HG03103 (cell line): ENCODE measurements around the gene CADPS2.
"Not testable (repeated sequence)": the region's sequence is repeated elsewhere in the genome, so short reads cannot be mapped to it uniquely, and the experiment has no call there.

Source experiments
- ATAC-seq: cut with Tn5 transposase; IDR thresholded peaks from one replicate; pipeline ENCODE4 v1.9.1; 2021; ENCODE audit warnings: low read depth; ENCODE audit not compliant: unreplicated experiment

The CADPS2 gene

GRCh38 chr7:122679269-122679709, 207.0 kb downstream of the CADPS2 start:
- not testable (repeated sequence) for ATAC-seq

- ATAC-seq: no peak
Measured at GRCh38 chr7:122677149-122677548, 209.1 kb downstream of the CADPS2 start.

GRCh38 chr7:122676466-122676865, 209.8 kb downstream of the CADPS2 start:
- no peak for ATAC-seq

GRCh38 chr7:122675621-122676020, 210.6 kb downstream of the CADPS2 start:
- ATAC-seq: no peak

GRCh38 chr7:122675011-122675410, 211.2 kb downstream of the CADPS2 start:
- no peak for ATAC-seq

GRCh38 chr7:122674502-122674901, 211.8 kb downstream of the CADPS2 start:
- ATAC-seq: no peak

GRCh38 chr7:122673951-122674350, 212.3 kb downstream of the CADPS2 start:
- no peak for ATAC-seq

GRCh38 chr7:122672536-122672935, 213.7 kb downstream of the CADPS2 start:
- no peak for ATAC-seq

- ATAC-seq: no peak
Measured at GRCh38 chr7:122663733-122664132, 222.5 kb downstream of the CADPS2 start.

GRCh38 chr7:122658856-122659255, 227.4 kb downstream of the CADPS2 start:
- ATAC-seq: no peak

- no peak for ATAC-seq
Measured at GRCh38 chr7:122653685-122654084, 232.6 kb downstream of the CADPS2 start.

GRCh38 chr7:122652876-122653275, 233.4 kb downstream of the CADPS2 start:
- ATAC-seq: no peak

GRCh38 chr7:122651451-122651850, 234.8 kb downstream of the CADPS2 start:
- no peak for ATAC-seq

GRCh38 chr7:122643250-122643649, 243.0 kb downstream of the CADPS2 start:
- no peak for ATAC-seq

GRCh38 chr7:122638459-122638858, 247.8 kb downstream of the CADPS2 start:
- no peak for ATAC-seq

GRCh38 chr7:122637784-122638183, 248.5 kb downstream of the CADPS2 start:
- no peak for ATAC-seq

GRCh38 chr7:122635481-122635880, 250.8 kb downstream of the CADPS2 start:
- ATAC-seq: not testable (repeated sequence)

GRCh38 chr7:122633472-122633871, 252.8 kb downstream of the CADPS2 start:
- ATAC-seq: no peak

- ATAC-seq: no peak
Measured at GRCh38 chr7:122632238-122632637, 254.0 kb downstream of the CADPS2 start.

GRCh38 chr7:122629412-122629953, 256.8 kb downstream of the CADPS2 start:
- no peak for ATAC-seq

GRCh38 chr7:122628651-122629411, 257.4 kb downstream of the CADPS2 start:
- no peak for ATAC-seq

- ATAC-seq: no peak
Measured at GRCh38 chr7:122626785-122627184, 259.5 kb downstream of the CADPS2 start.
